T-helper 9 cell (primary cell): ENCODE results near the gene POLR2H.
A peak's percentile ranks its signal among the peaks of the same experiment; 100 is the strongest.

Source experiments
- DNase-seq: peaks from one replicate; pipeline ENCODE4 v3.0.0-alpha.2; 2020

Gene POLR2H

GRCh38 chr3:184352897-184353545 lies 8.5 kb upstream of the POLR2H start:
- no peak for DNase-seq

GRCh38 chr3:184353546-184353941 lies 8.0 kb upstream of the POLR2H start:
- no peak for DNase-seq

- peak; percentile 64 for DNase-seq
Measured at GRCh38 chr3:184354121-184354728, 7.3 kb upstream of the POLR2H start.

DNA sequence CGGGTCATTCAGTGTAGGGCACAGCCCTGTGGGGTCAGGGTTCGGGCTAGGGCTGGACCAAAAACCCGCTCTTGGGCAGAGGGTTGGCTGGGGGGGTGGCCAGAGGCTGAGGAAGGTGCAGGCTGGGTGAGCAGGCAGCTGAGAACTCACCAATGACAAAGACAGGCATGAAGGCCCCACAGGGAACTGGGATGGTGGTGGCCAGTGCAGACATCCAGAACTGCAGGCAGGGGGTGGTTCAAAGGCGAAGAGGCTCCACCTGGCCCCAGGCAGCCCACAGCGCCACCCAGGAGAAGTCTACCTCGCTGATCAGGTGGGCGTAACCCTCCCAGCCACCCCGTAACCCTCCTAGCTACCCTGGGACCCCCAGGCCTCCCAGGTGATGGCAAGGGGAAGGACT lies 6.8 kb upstream of the POLR2H start:
- no peak for DNase-seq

GRCh38 chr3:184355261-184356040 lies 6.1 kb upstream of the POLR2H start:
- DNase-seq = no peak

GRCh38 chr3:184357248-184358123 lies 4.0 kb upstream of the POLR2H start:
- DNase-seq = no peak

DNA sequence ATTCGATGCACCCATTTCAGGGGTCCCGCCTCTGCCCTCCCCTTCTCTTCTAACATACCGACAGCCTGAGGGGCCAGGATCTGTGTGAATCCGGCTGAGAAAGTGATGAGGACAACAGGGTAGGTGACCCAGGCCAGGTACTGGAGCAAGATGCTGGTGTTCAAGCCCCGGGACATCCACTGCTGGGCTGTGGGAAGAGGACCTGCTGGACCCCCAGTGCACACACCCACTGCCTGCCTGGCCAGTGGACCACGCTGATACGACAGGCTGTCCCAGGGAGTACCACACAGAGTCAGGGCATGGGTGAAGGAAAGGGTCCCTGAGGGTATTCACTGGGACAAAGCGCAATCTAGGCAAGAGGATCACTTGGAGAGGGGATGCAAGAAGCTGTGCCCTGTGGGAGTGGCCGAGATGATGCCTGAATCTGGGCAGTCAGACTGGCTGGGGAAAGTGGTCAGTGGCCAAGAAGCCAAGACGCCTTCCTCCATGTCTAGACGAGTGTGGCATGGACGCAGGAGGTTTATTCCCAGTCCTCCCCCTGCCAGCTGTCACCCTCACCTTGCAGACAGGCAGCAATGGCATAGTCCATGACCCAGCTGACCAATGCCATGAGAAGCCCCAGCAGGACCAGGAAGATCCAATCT lies 3.3 kb upstream of the POLR2H start:
- no peak for DNase-seq

GRCh38 chr3:184358921-184359350 lies 2.6 kb upstream of the POLR2H start:
- DNase-seq = no peak

DNA sequence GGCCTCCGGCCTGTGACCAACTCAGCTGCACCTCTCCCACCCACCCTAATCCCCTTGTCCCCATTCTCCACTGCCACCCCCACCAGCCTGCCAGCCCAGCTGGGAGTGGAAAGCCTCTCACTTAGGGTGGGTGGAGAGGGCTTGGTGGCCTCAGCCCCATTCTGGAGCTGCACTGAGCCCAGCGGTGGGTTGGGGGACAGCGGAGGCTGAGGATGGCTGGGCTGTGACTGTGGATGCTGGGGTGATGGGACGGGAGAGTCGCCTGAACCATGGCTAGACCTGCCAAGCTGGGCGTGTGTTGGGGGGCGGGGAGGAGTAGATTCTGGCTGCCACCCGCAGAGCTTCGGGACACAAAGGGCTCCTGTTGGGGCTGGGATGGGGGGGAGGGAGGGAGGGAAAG lies 1.9 kb upstream of the POLR2H start:
- DNase-seq = no peak

DNA sequence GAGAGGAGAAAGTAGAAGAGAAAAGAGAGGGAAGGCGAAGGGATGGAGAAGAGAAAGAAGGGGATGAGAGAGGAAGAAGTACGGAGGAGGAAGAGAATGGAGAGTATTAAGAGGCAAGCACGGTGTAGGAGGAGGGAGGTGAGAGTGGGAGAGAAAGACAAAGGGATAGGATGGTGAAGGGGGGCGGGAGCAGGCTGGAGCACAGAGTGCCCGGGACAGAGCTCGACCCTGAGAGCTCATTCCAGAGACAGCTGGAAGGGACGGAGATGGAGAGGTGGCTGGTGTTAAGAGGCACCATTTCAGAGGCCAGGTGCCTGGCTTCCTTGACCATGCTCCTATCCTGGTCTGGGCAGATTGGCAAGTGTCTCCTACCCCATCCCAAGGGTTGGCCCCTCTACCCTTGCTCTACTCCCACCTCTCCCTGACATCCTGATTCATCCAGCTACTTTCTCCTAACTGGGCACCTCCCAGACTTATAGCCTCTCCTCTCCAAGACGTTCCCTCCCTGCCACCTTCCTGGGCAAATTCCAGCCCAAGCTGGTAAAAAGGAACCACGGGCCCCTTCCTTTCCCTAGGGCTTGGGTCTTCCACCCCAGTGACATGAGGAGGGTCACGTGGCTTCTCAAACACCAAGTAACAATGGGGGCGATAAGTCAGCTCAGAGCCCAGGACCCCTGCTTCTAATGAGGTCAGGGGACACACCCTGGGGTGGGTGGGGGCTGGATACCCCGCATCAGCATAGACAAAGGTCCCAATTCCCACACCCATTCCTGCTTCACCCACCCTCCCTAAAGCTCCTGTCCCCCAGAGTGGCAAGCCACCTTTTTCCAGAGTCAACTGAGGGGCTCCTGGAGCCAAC lies 1.2 kb upstream of the POLR2H start:
- no peak for DNase-seq

DNA sequence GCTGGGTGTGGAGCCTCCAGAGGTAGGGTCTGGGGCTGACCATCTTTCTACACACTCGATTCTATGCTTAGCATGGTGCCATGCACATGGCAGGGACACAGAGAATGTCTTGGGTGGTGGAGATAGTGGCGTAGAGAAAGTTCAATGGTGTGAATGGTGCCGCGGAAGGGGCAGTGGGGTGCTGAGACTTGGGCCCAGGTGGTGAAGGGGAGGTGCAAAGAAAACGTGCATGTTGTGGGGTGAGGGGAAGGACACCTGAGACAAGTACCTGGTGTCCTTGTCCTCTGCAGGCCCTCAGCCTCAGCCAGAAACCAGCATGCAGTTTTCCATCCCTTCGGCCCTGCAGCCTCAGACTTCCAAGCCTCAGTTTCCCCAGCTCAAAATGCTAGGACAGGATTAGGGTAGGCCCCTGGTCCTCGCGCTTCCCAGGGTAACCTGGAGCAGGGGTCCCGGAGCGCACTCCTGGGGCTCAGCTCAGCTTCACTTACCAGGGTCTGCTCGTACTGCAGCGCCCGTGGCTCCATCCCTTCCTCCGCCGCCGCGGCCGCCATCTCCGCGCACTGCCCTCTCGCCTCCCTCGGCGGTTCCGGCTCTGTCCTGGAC lies 480 bp upstream of the POLR2H start:
- DNase-seq = no peak

DNA sequence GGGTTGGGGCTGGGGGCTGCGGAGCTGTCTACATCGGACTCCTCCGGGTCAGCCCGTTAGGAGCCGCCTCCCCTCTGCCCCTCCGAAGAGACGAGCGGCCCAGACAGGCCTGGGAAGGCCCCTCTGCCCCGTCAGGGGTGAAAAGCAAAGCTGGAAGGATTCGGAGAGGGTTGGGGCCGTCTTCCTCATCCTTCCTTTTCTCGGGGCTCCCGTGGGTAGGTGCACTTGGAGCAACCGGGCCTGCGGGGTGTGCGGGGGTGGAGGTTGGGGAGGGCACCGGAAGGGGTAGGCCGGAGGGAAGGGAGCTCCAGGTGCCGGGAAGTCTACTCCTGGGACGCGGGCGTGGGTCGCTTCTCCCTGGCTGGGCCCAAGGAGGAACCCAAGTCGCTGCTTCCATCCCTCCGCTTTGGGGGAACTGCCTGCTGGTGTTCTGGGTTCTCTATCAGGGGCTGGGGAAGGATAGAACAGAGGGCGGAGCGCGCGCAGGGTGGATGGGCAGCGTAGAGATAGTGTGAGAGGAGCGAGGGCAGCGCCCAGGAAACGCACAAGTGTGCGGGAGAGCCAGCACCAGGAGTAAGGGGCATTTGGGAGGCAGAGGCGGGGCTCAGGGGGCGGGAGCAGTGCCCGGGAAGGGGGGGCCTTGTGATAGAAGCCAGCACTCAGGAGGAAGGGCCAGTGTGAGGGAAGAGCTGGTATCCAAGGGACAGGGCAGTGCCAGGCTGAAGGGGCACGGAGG lies 590 bp downstream of the POLR2H start:
- DNase-seq = peak; percentile 25

GRCh38 chr3:184362668-184363546 lies 1.4 kb downstream of the POLR2H start:
- peak; percentile 87 for DNase-seq

DNA sequence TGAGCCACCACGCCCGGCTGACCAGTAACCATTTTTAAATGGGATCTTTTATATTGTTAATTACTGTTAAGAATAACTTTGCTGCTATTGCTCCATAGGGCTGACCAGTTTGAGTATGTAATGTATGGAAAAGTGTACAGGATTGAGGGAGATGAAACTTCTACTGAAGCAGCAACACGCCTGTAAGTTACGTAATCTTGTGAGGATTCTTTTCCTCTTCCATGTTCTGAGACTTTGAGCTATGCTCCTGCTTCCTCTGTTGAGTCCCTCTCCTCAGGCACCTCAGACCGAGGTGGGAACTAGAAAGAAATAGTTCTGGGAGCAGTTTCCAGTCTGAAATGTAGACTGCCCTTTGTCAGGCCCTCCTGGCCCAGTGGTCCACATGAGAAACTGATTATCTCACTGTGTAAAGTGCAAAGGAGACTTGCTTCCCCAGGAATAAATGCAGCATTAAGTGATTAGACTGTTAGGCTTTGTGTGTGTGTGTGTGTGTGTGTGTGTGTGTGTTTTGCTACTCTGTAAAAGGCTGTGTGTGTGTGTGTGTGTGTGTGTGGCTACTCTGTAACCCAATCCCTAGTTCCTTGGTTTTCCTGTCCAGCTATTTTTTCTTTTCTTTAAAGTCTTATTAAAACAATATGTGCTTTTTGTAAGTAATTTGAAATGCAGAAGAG lies 5.2 kb downstream of the POLR2H start:
- DNase-seq = no peak

DNA sequence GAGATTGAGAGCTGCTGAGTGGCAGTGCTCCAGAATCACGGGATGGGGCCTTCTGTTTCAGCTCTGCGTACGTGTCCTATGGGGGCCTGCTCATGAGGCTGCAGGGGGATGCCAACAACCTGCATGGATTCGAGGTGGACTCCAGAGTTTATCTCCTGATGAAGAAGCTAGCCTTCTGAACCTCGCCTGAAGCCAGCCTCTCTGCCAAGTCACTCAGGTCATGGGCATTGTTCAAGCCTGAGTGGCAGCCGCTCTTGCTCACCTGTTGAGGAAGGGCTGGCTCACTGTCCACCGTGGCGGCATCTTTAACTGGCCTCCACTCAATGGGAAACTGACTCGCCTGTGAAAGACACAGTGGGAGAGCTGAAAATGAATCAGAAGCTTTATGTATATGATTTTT lies 6.6 kb downstream of the POLR2H start:
- no peak for DNase-seq

DNA sequence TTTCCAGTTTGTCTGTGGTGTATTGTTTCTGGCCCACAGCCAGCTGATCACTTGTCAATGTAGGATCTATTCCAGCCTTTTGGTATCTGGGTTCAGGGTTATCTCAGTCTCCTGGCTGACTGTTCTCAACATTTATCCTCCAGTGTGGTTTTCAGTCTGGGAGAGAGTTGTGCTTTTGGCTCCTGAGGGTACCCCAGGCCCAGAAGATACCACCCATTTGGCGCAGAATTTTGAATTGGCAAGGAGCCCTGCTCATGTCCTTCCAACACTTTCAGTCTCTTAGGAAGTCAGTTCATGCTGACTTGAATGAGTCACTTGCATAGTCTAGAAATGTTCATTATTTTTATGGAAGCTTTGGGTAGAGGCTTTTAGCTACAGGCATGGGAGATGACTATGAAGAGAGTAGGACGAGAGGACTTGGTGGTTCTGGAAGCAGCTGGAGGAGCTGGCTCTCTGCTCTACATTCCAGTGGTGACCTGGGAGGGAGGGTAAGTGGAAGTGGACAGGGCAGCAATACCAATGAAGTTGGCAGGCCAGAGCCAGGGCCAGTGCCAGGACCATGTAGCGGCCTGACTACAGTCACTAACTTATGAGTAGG lies 7.2 kb downstream of the POLR2H start:
- DNase-seq = no peak

- DNase-seq = peak; percentile 36
Measured at GRCh38 chr3:184371570-184372018, 10.1 kb downstream of the POLR2H start.

DNA sequence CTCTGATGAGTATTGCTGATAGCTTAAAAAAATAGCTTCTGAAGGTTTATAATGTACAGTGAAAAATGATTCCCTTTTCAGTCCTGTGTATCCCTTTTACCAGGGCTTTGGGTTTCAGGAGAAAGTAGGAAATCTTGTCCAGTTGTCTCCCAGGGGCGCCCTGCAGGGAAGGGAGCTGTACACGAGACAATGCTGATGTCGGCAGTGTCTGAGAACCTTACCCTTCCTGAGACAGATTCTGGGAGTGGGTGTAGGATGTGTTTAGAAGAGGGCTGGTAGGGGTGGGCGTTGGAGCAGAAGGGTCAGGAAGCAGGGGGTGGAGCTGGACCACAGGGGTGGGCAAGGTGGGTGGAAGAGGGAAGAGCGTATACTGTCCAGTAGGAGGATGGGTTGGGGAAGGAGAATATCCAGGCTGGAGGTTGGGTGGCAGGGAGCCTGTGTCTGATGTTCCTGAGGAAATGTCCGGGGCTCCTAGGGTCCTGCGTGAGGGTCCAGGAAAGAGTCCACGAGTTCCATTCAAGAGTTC lies 10.8 kb downstream of the POLR2H start:
- no peak for DNase-seq
